COLO829 (cell line): Measurements from ENCODE around the gene GPR156.

Experiments
- DNase-seq: peaks from one replicate; pipeline ENCODE4 v3.0.0; 2012; ENCODE audit warnings: low spot score

The GPR156 gene

DNA sequence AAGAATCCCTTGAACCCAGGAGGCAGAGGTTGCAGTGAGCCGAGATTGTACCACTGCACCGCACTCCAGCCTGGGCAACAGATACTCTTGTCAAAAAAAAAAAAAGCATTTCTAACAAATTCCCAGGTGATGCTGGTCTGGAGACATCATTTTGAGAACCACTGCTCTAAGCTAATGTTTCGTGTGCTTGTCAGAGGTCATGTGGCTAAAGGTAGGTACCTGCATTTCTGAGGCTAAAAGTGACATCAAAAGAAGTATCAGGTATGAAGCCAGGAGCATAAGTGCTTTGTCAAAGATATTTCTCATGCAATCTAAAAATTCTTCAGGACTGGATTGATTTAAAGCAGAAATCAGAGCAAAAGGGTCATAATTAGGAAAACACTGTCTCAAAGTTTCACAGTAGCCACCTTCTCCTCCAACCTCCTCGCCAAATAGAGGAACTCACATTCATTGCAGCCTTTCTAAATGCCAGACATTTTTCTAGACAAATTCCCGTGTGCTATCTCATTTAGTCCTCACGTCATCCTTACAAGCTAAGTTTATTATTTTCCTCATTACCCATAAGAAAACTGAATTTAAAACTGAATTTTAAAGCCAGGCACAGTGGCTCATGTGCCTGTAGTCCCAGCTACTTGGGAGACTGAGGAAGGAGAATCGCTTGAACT, 165.0 kb downstream of the GPR156 start:
- DNase-seq = no peak
